Kidney (tissue), 14 donors: Measurements from ENCODE around the gene MYOZ3. TPM values are rescaled to one million over a fixed set of nuclear protein-coding genes. Genes with fewer than 3 reads are reported as not detected.

Experiments used
- DNase-seq, 5 donors: peaks; one replicate each; pipeline ENCODE4 v3.0.0-alpha.2; 2013 to 2020
- FAIRE-seq: peaks from 2 replicates; lab custom pipeline; 2012; peaks lifted over from hg19 to GRCh38; lab: Jason Lieb, UNC
- H3K27ac ChIP-seq, 2 donors: one replicate each; pipeline ENCODE4 v1.7.0; 2013; ENCODE audit warnings: low read depth in 2 of 2, low read length in 2 of 2, inconsistent platforms in 1 of 2
- H3K27me3 ChIP-seq: one replicate; pipeline ENCODE4 v1.7.1; 2013; ENCODE audit warnings: low read length, inconsistent platforms; ENCODE audit not compliant: control insufficient read depth, insufficient read depth
- H3K36me3 ChIP-seq, 3 donors: one replicate each; pipeline versions ENCODE4 v1.7.0 to v1.7.1; 2013; ENCODE audit warnings: low read length in 3 of 3, control low read depth in 1 of 3, inconsistent platforms in 1 of 3; ENCODE audit not compliant: insufficient read depth in 3 of 3, control insufficient read depth in 2 of 3
- H3K4me1 ChIP-seq, 3 donors: one replicate each; pipeline versions ENCODE4 v1.7.0 to v1.7.1; 2013; ENCODE audit warnings: low read length in 3 of 3, inconsistent platforms in 1 of 3, low read depth in 1 of 3; ENCODE audit not compliant: control insufficient read depth in 2 of 3, insufficient read depth in 2 of 3
- H3K4me3 ChIP-seq, 3 donors: one replicate each; pipeline versions ENCODE4 v1.7.0 to v1.8.1; 2013; ENCODE audit warnings: low read length in 3 of 3, control low read depth in 1 of 3, inconsistent platforms in 1 of 3
- H3K9ac ChIP-seq, 3 donors: one replicate each; pipeline versions ENCODE4 v1.7.0 to v1.7.1; 2013; ENCODE audit warnings: low read length in 3 of 3, control low read depth in 1 of 3, inconsistent platforms in 1 of 3
- H3K9me3 ChIP-seq, 3 donors: one replicate each; pipeline versions ENCODE4 v1.7.0 to v1.7.1; 2013; ENCODE audit warnings: low read length in 3 of 3, control low read depth in 1 of 3, inconsistent platforms in 1 of 3; ENCODE audit not compliant: control insufficient read depth in 2 of 3, insufficient read depth in 1 of 3
- CTCF ChIP-seq: IDR thresholded peaks from 3 replicates; pipeline ENCODE4 v1.5.1; 2012; ENCODE audit warnings: mild to moderate bottlenecking, moderate library complexity, borderline replicate concordance; ENCODE audit not compliant: insufficient read depth; ENCODE audit errors: extremely low read depth
- intact Hi-C: fragments of 100-400 bp; cut with DNase I; formaldehyde crosslinking; loops from one replicate; pipeline ENCODE4 v1.11.1; 2022
- polyA plus RNA-seq: library from polyadenylated mRNA; stranded (reverse); fragments of 350-450 nt; fragmentation: Illumina TruSeq; extraction: RNeasy Lipid Tissue Mini Kit (QIAGEN cat#74804); gene quantifications from one replicate; pipeline ENCODE4 v1.2.3, GENCODE V29; 2014; ENCODE audit warnings: low read depth, low replicate concordance; ENCODE audit not compliant: insufficient read depth
- total RNA-seq: library from RNA; stranded (reverse); fragmentation: NEBNext Ultra II Directional; extraction: Animal tissue kit (Norgen Biotek cat#: 25700); gene quantifications from one replicate; pipeline ENCODE4 v1.2.1, GENCODE V29; 2021
- donor health status: control.
- donor health status: control.
- donor health status: control.
- donor health status: control.
- donor health status: control.
- donor health status: DM: yes; HTN: yes; CAD: no.
- donor health status: Normal renal cell carcinoma (clear cell type).

The MYOZ3 gene
- total and polyA plus RNA-seq, 2 donors from 2014 or later: 0.66 to 1.3 TPM

- Histone ChIP-seq H3K4me3 (no peak overlapping the region), H3K4me1 (peaks cover 0 to 43% (median 25%) of the 10 kb centered on the region in 3 donors), H3K27ac (peak overlapping the region; percentile 47 to 49), H3K36me3 (no peaks in the 10 kb centered on the region), H3K27me3 (no peaks in the 10 kb centered on the region), H3K9ac (no peak overlapping the region), H3K9me3 (no peaks in the 10 kb centered on the region)
- intact Hi-C loops: no loop called here
- no peak for TF ChIP-seq CTCF
- DNase-seq: peak in 3 of 5 donors; percentile 75 to 90 (median 90)
- no peak for FAIRE-seq
Measured at GRCh38 chr5:150618588-150619281, 42.3 kb upstream of the MYOZ3 start.

GRCh38 chr5:150619359-150620230 is 41.5 kb upstream of the MYOZ3 start:
- H3K4me3 ChIP-seq: no peak overlapping the region
- intact Hi-C loops: no loop called here
- no peaks in the 10 kb centered on the region for H3K36me3 ChIP-seq
- H3K9ac ChIP-seq: no peak overlapping the region
- FAIRE-seq: no peak
- TF ChIP-seq CTCF: no peak
- no peaks in the 10 kb centered on the region for H3K9me3 ChIP-seq
- DNase-seq: peak in 1 of 5 donors; percentile 86
- H3K4me1 ChIP-seq: peaks cover 0 to 39% (median 19%) of the 10 kb centered on the region in 3 donors
- peak overlapping the region; percentile 47 to 49 for H3K27ac ChIP-seq
- no peaks in the 10 kb centered on the region for H3K27me3 ChIP-seq

DNA sequence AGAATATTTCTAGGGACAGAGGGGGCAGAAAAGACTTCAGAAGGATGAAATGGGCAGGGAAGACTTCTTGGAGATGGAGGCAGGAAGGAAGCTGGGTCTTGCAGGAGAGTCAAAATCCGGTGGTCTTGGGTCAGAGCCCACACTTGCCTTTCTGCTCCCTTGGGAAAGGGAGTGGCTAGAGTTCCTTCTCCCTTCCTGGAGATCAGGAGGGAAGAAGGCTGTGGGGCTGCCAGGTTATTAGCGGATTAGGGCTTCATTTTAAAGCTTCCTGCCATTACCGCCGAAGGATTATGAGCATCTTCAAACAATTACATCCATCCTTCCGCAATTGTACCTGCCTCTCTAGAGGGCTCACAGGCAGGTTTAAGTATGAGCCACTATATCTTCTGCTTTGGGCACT is 39.8 kb upstream of the MYOZ3 start:
- no peak overlapping the region for H3K4me3 ChIP-seq
- H3K36me3 ChIP-seq: no peaks in the 10 kb centered on the region
- no peak for FAIRE-seq
- peak overlapping the region in 1 of 2 donors; percentile 2 for H3K27ac ChIP-seq
- no peak for DNase-seq
- intact Hi-C loops: no loop called here
- H3K9ac ChIP-seq: no peak overlapping the region
- no peaks in the 10 kb centered on the region for H3K9me3 ChIP-seq
- peaks cover 0 to 26% (median 2%) of the 10 kb centered on the region in 3 donors for H3K4me1 ChIP-seq
- H3K27me3 ChIP-seq: no peaks in the 10 kb centered on the region
- no peak for TF ChIP-seq CTCF
